Osteocyte (in vitro differentiated cells): ENCODE results near the gene RANBP10. TPM values are rescaled to one million over a fixed set of nuclear protein-coding genes. Genes with fewer than 3 reads are reported as not detected.
A peak's percentile ranks its signal among the peaks of the same experiment; 100 is the strongest.

Source experiments
- DNase-seq: peaks from one replicate; pipeline ENCODE4 v3.0.0; 2021; ENCODE audit warnings: mixed read lengths; ENCODE audit not compliant: unreplicated experiment; ENCODE audit errors: extremely low spot score
- H3K27ac Mint-ChIP-seq: one replicate; pipeline ENCODE4 v1.8.0; 2021; ENCODE audit warnings: mild to moderate bottlenecking, mixed read lengths; ENCODE audit not compliant: unreplicated experiment
- H3K27me3 Mint-ChIP-seq: one replicate; pipeline ENCODE4 v1.8.0; 2021; ENCODE audit warnings: mixed read lengths; ENCODE audit not compliant: unreplicated experiment
- H3K36me3 Mint-ChIP-seq: one replicate; pipeline ENCODE4 v1.8.0; 2021; ENCODE audit warnings: mixed read lengths; ENCODE audit not compliant: unreplicated experiment
- H3K4me1 Mint-ChIP-seq: one replicate; pipeline ENCODE4 v1.8.0; 2021; ENCODE audit warnings: mixed read lengths; ENCODE audit not compliant: unreplicated experiment
- H3K4me3 Mint-ChIP-seq: one replicate; pipeline ENCODE4 v1.8.0; 2021; ENCODE audit warnings: mild to moderate bottlenecking, moderate library complexity, mixed read lengths; ENCODE audit not compliant: unreplicated experiment
- H3K9me3 Mint-ChIP-seq: one replicate; pipeline ENCODE4 v1.8.0; 2021; ENCODE audit warnings: mixed read lengths; ENCODE audit not compliant: unreplicated experiment
- long read RNA-seq: library from polyadenylated mRNA; unstranded; transcript quantifications from one replicate; pipeline ENCODE4 v2.0.0, GENCODE V29; 2021
- total RNA-seq: library from RNA; stranded (reverse); gene quantifications from 2 replicates; pipeline ENCODE4 v1.2.1, GENCODE V29; 2021
- TF ChIP-seq, protein P1 (sequence below): fragments of 200-600 bp; sonication (generic); IDR thresholded peaks from 2 replicates; pipeline ENCODE4 v1.5.0; 2021; ENCODE audit warnings: antibody characterized with exemption, mild to moderate bottlenecking, moderate library complexity

Gene RANBP10
- total RNA-seq, result 18.9 and 19.5 TPM in 2 replicates
- long read RNA-seq, partial matches to known transcripts, result 0 of 7 reads
- long read RNA-seq, other reads (novel, unspliced or antisense), result 7 of 7 reads

DNA sequence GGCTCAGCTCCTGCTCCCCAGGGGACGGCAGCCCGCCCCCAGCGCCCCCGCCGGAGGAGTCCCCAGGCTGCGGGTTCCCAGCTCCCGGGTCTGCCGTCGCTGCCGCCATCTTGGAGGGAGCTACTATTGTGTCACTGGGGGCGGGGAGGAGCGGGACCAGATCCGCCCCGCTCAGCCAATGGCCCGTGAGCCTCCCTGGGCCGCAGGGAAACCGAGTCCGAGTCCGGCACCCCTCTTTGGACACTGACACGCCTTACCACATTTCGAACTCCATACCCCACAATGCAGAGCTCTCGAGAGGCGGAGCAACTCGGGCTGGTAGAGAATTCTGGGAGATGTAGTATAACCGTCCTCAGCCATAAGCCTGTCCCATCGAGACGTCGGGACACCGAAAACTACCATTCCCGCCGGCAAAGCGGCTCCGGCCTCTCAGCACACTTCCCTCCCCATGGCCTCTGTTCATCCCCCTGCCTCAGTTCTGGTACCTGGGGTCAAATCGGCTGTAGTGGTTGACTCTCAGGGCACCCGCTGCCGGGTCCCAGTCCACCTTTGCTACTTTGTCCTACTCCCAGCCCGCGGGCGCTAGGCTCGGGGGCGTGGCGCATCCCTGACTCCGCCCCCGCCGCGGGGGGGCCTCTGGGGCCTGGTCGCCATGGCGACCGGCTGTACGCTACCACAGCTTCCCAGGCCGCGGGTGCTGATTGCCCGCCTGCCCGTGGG, at the start of gene RANBP10, which contains the start of gene TSNAXIP1:
RANBP10 (minus strand) TSS at position 133 of the 720 bp plus-strand sequence; CDS start at position 109, 24 bp downstream.
TSNAXIP1 (plus strand) TSS at position 462 of the 720 bp plus-strand sequence. CDS start 261 bp downstream, outside the sequence.
- Mint-ChIP-seq H3K4me1 (peaks cover 15% of the 10 kb centered on the region), H3K27me3 (no peaks in the 10 kb centered on the region), H3K27ac (peak within 1 kb of the TSS; percentile 97), H3K4me3 (peak within 1 kb of the TSS; percentile 95), H3K9me3 (no peaks in the 10 kb centered on the region), H3K36me3 (peaks cover 2% of the 10 kb centered on the region)
- peak; percentile 99 for DNase-seq
- TF ChIP-seq, protein P1, sequence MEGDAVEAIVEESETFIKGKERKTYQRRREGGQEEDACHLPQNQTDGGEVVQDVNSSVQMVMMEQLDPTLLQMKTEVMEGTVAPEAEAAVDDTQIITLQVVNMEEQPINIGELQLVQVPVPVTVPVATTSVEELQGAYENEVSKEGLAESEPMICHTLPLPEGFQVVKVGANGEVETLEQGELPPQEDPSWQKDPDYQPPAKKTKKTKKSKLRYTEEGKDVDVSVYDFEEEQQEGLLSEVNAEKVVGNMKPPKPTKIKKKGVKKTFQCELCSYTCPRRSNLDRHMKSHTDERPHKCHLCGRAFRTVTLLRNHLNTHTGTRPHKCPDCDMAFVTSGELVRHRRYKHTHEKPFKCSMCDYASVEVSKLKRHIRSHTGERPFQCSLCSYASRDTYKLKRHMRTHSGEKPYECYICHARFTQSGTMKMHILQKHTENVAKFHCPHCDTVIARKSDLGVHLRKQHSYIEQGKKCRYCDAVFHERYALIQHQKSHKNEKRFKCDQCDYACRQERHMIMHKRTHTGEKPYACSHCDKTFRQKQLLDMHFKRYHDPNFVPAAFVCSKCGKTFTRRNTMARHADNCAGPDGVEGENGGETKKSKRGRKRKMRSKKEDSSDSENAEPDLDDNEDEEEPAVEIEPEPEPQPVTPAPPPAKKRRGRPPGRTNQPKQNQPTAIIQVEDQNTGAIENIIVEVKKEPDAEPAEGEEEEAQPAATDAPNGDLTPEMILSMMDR, result no peak

DNA sequence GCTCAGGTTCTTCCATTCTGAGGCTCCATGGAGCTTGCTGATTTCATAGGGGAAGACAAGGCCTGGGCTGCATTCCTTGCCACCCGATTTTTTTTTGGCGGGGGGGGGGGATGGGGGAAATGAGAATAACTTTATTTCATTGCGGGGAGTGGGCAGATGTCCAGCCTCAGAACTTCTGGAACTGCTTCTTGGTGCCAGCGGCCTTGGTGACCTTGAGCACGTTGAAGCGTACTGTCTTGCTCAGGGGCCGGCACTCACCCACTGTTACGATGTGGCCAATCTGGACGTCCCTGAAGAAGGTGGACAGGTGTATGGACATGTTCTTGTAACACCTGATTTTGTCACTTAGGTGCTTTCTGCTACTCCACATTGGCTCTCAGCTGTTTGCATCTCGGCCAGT, 49.4 kb upstream of the RANBP10 start:
- Mint-ChIP-seq H3K27ac (peak overlapping the region; percentile 31), H3K4me1 (peaks cover 28% of the 10 kb centered on the region), H3K27me3 (no peaks in the 10 kb centered on the region), H3K9me3 (no peaks in the 10 kb centered on the region), H3K4me3 (no peak overlapping the region), H3K36me3 (peaks cover 2% of the 10 kb centered on the region)
- DNase-seq, result no peak
- TF ChIP-seq, protein P1, result no peak

- H3K27ac Mint-ChIP-seq, result no peak overlapping the region
- H3K4me3 Mint-ChIP-seq, result no peak overlapping the region
- peaks cover 30% of the 10 kb centered on the region for H3K4me1 Mint-ChIP-seq
- no peaks in the 10 kb centered on the region for H3K27me3 Mint-ChIP-seq
- DNase-seq, result no peak
- H3K9me3 Mint-ChIP-seq, result no peaks in the 10 kb centered on the region
- TF ChIP-seq, protein P1, result no peak
- H3K36me3 Mint-ChIP-seq, result no peaks in the 10 kb centered on the region
These were observed 47.3 kb upstream of the RANBP10 start for GRCh38 chr16:67853670-67854069.

DNA sequence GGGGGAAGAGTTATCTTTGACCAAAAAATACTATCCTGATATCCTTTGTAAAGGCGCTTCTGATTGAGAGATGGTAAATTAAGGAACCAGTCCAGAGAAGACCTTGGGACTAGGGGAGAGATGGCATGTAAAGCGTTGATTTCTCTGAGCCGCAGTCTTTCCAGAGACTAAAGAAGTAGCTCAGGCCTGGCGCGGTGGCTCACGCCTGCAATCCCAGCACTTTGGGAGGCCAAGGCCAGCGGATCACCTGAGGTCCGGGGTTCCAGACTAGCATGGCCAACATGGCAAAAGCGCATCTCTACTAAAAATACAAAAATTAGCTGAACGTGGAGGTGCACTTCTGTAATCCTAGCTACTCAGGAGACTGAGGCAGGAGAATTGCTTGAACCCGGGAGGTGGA, 41.8 kb upstream of the RANBP10 start:
- Mint-ChIP-seq H3K27ac (peak overlapping the region; percentile 83), H3K9me3 (no peaks in the 10 kb centered on the region), H3K4me1 (peaks cover 45% of the 10 kb centered on the region), H3K27me3 (no peaks in the 10 kb centered on the region), H3K36me3 (no peaks in the 10 kb centered on the region), H3K4me3 (peak overlapping the region; percentile 90)
- no peak for DNase-seq
- TF ChIP-seq, protein P1, result no peak

- DNase-seq, result no peak
- Mint-ChIP-seq H3K9me3 (no peaks in the 10 kb centered on the region), H3K4me1 (peaks cover 49% of the 10 kb centered on the region)
These were observed 40.9 kb upstream of the RANBP10 start, which contains the start of gene CENPT for GRCh38 chr16:67847064-67847861. TSS of gene CENPT (minus strand) at chr16:67847693. CDS start at chr16:67833859, 13,834 bp downstream.

More at GRCh38 chr16:67847064-67847861, 40.9 kb upstream of the RANBP10 start, which contains the start of gene CENPT:
- H3K4me3 Mint-ChIP-seq, result peak within 1 kb of the TSS; percentile 90
- H3K27ac Mint-ChIP-seq, result peak within 1 kb of the TSS; percentile 96
- H3K36me3 Mint-ChIP-seq, result no peaks in the 10 kb centered on the region
- H3K27me3 Mint-ChIP-seq, result no peaks in the 10 kb centered on the region
- TF ChIP-seq, protein P1, result no peak
